ENCODE measurements around the gene TMEM200A.
A peak's percentile ranks its signal among the peaks of the same experiment; 100 is the strongest.

TMEM200A gene

DNA sequence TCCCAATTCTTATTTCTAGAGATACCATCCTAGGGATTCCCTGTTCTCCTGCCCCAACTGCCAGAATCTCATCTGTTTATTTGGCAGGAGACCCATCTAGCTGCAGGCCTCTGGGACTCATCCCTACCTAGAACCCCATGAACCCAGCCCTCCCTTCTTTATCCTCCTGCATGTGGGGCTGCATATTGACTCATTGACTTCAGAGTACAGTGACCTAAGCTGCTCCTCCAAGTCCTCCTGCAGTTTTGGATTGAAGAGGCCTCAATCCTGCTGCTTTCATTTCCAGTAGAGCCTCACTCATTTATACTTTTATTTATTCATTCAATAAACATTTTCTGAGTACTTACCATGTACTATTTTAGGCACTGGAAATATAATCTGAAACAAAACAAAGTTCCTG, 11.6 kb downstream of the TMEM200A start:
- no peak for DNase-seq

DNA sequence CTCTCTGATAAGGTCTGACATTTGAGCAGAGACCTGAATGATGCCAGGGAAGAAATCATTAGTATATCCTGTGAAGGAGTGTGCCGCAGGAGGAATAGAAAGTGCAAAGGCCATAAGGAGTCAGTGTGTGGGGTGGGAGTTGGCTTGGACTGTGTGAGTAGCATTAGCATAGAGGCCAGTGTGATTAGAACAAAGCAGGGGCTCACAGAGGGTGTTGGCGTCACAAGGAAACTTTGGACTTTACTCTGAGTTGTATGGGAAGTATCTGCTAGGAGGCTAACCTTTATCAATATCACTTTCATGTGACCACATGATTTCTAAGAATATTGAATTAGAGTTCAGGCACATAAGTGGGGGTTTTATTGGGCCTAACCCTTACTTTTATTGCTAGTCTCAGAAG, 12.1 kb downstream of the TMEM200A start:
- DNase-seq, result no peak

DNA sequence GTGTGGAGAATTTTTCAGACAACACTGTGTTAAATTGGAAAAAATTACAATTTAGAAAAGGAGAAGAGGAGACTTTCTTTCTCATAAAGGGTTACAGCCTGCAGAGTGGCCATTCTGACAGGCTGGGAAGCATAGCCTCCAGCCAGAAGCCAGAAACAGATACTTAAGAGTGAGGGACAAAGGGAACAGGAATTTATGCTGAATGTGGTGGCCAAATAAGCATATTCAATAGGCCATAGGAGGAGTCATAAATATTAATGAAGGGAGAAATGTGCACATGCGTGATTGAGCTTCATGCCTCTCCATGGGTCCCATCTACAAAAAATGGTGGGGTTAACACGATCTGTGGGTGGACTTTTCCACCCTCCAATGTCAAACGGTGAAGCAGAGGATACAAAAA, 13.4 kb downstream of the TMEM200A start:
- DNase-seq, result no peak

DNA sequence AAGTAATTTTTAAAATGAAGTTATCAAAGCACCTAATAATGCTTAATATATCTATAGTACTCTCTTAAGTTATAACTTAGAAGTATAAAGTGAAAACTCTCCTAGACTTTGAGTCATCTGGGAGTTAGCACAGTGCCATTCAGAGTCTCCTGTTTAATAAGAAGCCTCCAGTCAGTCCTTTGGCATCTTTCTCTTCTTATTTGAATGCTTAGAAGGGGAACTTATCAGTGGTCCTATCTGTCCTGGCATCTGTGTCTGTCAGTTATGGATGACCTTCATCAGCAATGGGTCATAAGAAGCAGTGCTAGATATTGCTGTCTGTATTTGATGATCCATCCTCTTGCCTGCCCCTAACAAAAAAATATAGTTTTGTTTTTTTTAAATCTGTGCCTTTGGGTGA, 15.2 kb downstream of the TMEM200A start:
- no peak for DNase-seq

DNA sequence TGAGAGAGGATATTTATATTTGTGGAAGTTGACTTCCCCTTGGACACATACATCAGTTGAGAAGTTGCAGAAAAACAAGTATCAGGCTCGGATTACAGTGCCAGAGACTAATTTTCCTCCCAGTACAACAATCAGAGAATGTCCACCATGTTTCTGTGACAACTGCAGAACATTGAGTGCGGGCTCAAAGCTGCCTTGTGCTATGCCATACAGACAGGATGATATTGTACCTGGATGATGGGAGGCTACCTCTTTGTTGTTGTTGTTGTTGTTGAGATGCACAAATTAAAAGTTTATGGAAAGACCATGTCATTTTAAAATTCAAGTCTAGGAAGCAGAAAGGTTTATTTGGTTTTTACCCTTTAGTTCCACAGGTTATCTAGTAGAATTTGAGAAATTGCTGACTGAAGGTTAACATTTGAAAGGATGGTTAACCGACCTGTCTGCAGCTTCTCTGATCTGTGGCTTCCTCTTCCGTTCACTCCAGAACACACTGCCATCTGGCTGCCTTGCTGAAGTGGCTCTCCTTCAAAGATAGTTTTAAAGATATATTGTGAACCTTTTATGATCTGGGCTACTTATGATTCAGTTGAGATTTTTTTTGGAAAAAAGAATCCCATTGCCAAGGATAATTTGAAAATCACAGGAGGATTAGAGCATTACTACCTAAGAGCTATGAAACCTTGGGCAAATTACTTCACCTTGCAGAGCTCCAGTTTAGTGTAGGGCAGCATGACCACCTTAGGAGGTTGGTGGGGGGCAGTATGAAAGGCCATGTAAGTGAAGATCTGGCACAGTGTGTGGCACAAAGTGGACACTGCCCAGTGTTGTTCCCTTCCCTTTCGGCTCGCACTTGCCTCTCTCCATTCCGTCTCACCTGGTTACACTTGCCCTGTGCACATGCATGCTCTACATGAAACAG, 15.9 kb downstream of the TMEM200A start:
- DNase-seq, result no peak

DNA sequence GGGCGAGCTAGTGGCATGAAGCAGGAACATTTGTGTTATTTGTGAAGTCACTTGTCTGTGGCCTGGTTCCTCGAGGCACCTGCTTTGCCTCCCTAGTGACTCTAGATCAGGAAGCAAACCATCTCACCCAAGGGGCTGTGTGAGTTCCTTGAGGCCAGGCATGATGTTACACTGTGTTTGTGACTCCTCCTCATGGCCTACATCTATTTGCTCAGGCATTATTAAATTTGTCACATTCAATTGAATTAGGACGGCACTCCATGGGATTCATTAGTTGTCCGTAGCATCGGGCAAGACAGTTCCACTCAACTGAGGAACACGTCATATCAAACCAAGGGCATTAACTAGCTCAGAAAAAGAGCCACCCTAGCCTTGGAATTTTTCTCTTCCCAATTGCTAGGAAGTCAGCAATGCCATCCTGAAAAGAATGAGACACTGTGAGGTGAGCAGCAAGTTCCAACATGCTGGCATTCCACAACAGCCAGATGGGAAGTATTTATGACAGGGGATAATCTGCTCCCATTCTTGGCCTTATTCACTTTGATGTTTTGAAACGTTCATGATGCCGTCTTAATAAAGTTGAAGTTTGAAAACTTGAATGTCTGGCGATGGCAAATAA, 17.2 kb downstream of the TMEM200A start:
- no peak for DNase-seq

DNA sequence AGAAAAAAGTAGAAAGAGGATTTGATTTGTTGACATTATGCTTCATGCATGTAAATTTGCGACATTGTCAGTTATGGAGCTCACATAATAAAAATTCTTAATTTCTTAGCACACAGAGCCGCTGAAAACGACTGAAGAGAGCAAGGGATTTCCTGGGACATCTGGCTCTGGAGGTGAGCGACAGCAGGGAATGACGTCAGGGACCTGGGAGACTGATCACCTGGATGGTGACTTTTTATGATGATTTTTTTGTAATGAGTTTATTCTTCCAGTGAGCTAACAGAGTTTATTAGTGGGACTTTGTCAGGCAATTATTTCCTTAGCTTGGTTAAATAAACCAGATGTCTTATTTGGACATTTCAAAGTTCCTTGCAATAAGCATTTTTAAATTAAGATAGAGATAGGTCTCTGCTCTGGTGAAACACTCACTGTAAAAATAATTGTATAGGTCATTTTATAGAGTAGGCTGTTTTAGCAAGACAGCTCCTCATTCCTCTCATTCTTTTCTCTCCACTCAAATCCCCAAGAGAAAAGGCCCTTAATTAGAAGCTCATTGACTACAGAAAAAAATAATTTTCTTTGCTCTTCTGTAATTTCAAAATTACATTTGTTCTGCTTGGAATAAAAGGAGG, 19.4 kb downstream of the TMEM200A start:
- no peak for DNase-seq

DNA sequence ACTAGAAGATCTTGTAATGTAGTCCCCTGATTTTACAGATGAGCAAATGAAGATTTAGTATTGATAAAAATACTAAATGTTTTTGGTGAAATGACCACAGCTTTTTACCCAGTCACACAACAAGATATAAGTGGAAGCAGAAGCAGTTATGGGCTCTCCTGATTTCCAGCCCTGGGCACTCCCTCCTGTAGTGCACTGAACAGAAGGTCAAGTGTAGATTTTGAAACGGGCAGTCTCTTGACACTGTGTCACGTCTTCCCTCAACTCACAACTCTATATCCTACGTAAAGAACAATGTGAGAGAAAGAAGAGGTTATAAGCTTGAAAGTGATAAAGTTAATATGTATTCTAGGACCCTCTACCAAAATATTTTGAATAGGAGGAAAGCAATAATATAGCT, 23.3 kb downstream of the TMEM200A start:
- DNase-seq, result no peak

DNA sequence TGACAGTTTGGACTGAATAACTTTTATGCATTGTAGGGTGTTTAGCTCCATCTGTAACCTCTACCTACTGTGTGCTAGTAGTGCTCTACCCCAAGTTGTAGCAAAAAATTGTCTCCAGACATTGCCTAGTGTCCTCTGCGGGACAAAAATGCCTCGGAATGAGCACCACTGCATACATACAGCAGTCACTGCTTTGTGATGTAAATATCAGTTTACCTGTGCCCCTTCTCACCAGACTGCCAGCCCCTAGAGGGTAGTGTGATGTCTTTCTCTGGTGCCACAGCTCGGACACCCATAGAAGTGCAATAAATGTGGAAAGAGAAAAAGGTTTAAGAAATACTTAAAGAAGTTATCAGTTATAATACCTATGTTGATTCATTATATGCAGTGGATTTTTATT, 25.1 kb downstream of the TMEM200A start:
- no peak for DNase-seq

DNA sequence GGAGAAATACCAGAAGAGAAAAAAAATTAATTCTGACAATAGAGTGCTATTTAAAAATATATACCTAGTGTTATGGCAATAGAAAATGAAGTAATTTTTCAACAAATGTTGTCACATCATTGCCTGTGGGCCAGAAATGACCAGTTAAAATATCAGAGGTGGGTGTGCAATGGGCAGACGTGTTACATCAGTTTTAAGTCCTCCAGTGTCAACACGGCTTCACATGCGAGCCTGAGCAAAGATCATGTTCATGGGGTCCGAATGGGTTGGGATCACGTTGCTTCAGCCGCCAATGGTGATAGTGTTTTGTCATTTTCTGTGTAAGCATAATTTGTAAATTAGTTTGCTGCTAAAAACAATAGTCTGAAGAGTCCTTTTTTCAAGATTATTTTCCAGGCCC, 27.5 kb downstream of the TMEM200A start:
- no peak for DNase-seq

DNA sequence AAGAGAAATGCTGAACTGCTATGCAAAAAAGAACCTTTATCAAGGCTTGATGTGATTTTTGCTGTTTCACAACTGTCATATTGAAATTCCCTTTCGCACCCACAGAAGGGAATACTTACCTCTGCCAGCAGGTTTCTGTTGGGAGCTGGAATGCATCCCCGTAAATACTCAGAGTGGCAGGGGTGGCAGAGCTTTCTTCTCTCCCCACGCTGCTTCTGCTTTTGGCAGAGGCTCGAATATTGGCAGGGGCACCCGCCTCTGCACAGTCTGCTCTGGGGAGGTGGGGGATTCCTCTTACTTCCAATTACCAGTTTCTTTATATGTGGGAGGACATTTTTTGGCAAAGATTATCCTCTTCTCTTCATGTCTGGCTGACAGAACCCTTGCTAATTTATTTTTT, 28.4 kb downstream of the TMEM200A start:
- peak in 38 of 56 donors; percentile 2 to 85 (median 44) for DNase-seq

DNA sequence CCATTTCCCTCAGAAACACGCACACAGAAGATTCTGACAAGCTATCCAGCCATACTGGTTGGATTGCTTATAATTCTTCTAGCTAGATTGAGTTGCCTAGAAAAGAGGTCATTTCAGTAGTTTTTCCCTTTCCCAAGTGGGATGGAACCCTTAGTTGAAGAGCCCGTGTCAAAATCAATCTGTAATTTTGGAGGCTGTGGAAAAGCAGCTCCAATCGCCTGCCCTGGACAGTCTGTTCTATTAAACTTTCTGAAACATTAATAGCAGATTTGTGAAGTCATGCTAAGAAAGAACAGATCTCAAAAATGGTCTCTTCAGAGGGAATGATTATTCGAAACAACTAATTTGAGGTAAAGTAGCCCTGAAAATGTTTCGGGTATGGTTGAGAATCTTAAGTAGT, 29.3 kb downstream of the TMEM200A start:
- DNase-seq, result no peak

DNA sequence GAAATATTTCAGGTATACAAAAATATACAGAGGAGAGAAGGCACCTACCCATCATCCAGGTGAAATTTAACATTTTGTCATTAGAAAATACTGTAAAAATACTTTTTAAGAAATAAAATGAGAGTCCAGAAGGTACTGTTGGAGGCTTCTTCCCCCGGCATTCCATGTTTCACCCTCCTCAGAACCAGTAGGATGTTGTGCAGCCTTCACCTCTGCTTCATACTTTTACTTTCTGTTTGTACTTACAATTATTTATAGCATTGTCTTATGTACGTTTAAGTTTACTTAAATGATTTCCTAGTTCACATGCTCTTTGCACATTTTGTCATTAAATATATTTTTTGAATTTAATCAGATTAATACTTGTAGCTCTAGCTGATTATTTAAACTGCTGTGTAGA, 30.9 kb downstream of the TMEM200A start:
- no peak for DNase-seq

DNA sequence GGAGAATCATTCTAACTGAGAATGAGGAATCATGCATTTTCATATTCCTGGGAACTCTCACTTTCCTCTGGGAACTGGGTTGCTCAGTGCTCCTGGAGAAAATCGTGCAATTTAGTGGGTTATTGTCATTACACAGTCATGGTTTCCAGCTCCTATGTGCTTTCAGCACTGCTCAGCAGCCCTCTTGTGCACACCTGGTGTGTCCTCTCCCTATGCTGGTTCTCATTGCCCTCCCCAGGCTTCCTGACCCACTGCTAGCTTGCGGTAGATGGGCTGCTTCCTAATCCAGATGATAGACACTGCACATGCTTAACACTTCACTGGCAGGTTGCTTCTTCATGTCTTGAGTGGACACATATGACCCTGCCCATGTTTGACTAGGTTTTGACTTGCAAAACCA, 39.7 kb downstream of the TMEM200A start:
- no peak for DNase-seq

DNA sequence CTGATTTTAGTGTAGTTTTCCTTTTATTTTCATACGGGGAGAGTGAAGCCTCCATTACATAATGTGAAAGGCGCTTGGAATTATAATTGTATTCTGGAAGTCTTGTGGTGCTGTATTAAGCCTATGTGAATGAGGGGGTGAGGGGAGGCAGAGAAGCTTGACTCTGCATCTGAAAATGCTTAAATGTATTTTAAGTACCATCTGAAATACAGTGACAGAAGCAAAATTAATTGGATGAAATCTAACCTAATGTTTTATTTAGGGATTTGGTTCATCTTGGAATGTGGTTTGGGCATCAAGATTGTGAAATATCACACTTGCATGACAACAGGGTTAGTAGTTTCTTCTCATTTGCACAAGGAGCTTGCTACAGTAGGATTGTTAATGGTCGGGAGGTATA, 41.2 kb downstream of the TMEM200A start:
- DNase-seq, result no peak

DNA sequence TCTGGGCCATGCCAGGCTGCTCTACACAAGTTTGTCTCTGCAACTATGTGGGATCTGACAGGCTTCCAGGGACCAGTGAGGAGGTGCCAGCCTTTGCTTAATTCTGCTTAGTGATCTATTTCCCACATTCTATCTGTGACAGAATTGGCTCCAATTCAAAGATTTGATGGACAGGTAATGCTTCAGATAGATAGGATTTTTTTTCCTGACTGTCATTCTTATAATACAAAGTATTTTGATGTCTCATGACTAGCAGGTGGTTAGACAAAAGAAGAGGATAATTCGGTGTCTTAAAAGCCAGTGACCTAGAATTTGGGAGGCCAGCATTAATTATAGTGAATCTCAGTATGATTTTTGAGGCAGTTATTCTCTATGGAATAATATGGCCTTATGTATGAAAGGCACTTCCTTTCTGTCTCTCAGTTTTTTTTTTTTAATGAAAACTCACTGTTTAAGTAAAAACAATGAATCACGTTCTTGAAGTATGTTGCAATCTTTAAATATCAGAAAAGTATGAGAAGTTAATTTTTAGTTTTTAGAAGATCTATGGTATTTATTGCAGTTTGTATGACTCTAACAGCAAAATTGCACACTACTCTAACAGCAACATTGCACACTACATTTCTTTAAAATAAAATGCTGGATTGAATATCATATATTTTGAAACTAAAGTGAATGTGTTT, 43.7 kb downstream of the TMEM200A start:
- no peak for DNase-seq

DNA sequence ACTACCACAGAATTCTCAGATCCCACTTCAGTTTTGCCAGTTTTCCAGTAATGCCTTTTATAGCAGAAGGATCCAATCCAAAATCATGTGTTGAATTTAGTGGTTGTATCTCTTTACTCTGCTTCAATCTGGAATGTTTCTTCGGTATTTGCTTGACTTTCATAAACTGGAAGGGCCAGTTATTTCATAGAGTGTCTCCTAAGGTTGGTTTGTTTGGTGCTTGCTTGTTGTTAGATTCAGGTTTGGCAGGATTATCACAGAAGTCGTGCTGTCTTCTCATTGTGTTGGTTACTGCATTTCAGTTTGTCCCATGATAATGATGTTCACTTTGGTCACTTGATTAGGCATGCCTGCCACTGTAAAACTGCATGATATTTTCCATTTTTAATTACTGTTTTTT, 45.7 kb downstream of the TMEM200A start:
- DNase-seq, result no peak

DNA sequence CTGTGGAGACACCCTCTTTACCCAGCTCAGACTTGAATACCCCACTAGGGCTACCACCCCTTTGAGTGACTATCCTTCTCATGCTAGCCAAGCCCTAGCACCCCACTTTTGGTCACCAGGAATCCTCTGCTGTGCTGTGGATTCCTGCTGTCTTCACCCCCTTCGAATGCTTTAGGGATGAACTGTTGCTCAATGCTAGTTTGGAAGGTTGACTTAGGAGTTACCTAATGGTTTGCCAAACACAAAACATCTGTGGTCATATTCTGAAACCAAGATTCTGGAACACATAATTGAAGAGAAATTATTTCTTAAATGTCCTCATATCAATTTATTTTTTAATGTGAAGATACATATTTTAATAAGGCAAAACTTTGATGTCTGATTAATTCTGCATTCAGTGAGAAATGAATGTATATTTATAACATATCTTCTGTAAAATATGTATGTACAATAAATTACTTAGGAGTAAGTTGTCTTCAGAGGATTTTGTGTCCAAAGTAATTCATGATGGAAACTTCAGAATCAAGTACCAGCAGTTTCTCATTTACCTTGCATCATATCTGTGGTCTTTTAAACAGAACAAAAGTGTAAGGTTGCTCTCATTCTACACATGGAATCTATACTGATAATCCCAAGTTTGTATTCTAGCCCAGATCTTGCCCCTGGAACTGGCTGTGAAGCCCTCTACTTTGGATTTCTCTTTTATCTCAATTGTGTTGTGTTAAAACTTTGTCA, 46.9 kb downstream of the TMEM200A start:
- DNase-seq, result no peak

DNA sequence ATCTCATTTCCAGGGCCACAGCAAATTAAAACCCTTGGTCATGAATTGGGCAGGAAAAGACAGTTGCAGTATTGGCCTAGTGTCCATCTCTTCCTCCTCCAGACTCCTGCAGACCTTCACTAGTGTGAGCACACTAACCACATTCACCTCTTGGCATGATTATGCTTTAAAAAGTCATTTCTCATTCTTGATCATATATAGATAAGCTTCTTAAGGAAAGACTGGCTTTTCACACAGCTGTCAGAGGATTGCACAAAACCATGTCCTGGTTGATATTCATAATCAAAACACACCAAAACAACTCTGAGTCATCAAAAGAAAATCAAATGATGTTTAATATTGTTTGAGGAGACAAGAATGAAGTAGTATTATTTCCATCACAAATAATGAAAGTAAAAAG, 52.1 kb downstream of the TMEM200A start:
- no peak for DNase-seq

DNA sequence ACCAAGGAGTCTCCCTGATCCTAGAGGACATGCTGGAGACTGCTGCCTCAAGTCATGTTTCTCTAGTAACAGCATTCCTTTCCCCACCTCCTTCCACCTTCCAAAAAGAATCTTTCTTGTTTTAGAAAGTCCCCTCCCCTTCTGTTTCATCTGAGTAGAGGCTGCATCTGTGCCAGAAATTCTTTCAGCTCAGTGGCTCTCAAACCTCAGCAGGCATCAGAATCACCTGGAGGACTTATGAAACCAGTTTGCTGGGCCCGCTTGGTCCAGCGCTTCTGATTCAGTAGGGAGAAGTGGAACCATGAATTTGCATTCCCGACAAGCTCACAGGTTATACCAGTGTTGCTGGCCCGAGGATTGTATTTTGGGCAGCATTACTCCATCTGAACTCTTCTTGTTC, 55.1 kb downstream of the TMEM200A start:
- no peak for DNase-seq

DNA sequence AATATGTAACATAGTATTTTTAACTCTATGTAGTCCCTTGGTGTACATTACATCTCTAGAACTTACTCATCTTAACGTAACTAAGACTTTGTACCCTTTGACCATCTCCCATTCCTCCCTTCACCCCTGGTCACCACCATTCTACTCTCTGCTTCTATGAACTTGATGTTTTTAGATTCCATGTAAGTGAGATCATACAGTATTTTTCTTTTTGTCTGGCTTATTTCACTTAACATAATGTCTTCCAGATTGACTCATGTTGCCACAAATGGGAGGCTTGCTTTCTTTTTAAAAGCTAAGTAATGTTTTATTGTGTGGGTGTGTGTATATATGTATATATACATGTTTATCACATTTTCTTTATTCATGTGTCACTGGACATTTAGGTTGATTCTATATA, 55.8 kb downstream of the TMEM200A start:
- DNase-seq, result no peak

All from nucleus accumbens (tissue), 56 donors.